ENCODE results near the gene NPPA. TPM values are rescaled to one million over a fixed set of nuclear protein-coding genes. Genes with fewer than 3 reads are reported as not detected.
A peak's percentile ranks its signal among the peaks of the same experiment; 100 is the strongest.
"Not testable (repeated sequence)": the region's sequence is repeated elsewhere in the genome, so short reads cannot be mapped to it uniquely, and the experiment has no call there.

The NPPA gene
- total RNA-seq, result not detected

- Mint-ChIP-seq H3K27ac (no peak within 1 kb of the TSS), H3K27me3 (ENCODE audit: low read depth) (peaks cover 1% of the 10 kb centered on the region), H3K36me3 (ENCODE audit: low read depth) (peaks cover 11% of the 10 kb centered on the region), H3K4me1 (ENCODE audit: low read depth) (no peaks in the 10 kb centered on the region), H3K9me3 (no peaks in the 10 kb centered on the region), H3K4me3 (no peak within 1 kb of the TSS)
- CTCF ChIA-PET, result no interaction called here
- DNase-seq, result no peak
- intact Hi-C loops (cut with micrococcal nuclease), result no loop called here
Observed at GRCh38 chr1:11847667-11848372, at the start of gene NPPA. TSS of gene NPPA (minus strand) at chr1:11847783. CDS start at chr1:11847684, 99 bp downstream.

- H3K4me1 Mint-ChIP-seq (ENCODE audit: low read depth); DNase-seq; H3K9me3 Mint-ChIP-seq; H3K36me3 Mint-ChIP-seq (ENCODE audit: low read depth); H3K27ac Mint-ChIP-seq; H3K4me3 Mint-ChIP-seq: not testable (repeated sequence)
- intact Hi-C loops (cut with micrococcal nuclease), result loop anchor here (5.0 kb wide), 1 partner anchor 242 kb away; the partner anchor contains the start of genes FBXO2 and FBXO44
- CTCF ChIA-PET, result interaction anchor here (0.8 to 1.1 kb wide), 2 partner anchors 10 to 56 kb away, joined by 3 to 4 read pairs; no protein-coding TSS in a partner anchor
- peaks cover 31% of the 10 kb centered on the region for H3K27me3 Mint-ChIP-seq (ENCODE audit: low read depth)
Observed at GRCh38 chr1:11894501-11894900, 46.9 kb upstream of the NPPA start.

- H3K4me1 Mint-ChIP-seq (ENCODE audit: low read depth), result no peaks in the 10 kb centered on the region
- no peak overlapping the region for H3K27ac Mint-ChIP-seq
- intact Hi-C loops (cut with micrococcal nuclease), result loop anchor here (1.0 to 5.0 kb wide), 2 partner anchors 56 to 242 kb away; partner anchors contain the start of genes FBXO2 and FBXO44
- peaks cover 25% of the 10 kb centered on the region for H3K27me3 Mint-ChIP-seq (ENCODE audit: low read depth)
- DNase-seq, result peak; percentile 82
- H3K9me3 Mint-ChIP-seq, result no peaks in the 10 kb centered on the region
- H3K36me3 Mint-ChIP-seq (ENCODE audit: low read depth), result no peaks in the 10 kb centered on the region
- no peak overlapping the region for H3K4me3 Mint-ChIP-seq
- CTCF ChIA-PET, result interaction anchor here (0.8 to 2.2 kb wide), 3 partner anchors 11 to 55 kb away, joined by 3 to 7 read pairs (median 4); no protein-coding TSS in a partner anchor
Observed at GRCh38 chr1:11893907-11894251, 46.3 kb upstream of the NPPA start.

GRCh38 chr1:11891433-11892186, 44.0 kb upstream of the NPPA start:
- no peak overlapping the region for H3K27ac Mint-ChIP-seq
- CTCF ChIA-PET, result interaction anchor here (0.6 to 2.2 kb wide), 7 partner anchors 9 to 675 kb away, joined by 3 to 7 read pairs (median 5); no protein-coding TSS in a partner anchor
- no peaks in the 10 kb centered on the region for H3K4me1 Mint-ChIP-seq (ENCODE audit: low read depth)
- no peaks in the 10 kb centered on the region for H3K9me3 Mint-ChIP-seq
- peaks cover 13% of the 10 kb centered on the region for H3K27me3 Mint-ChIP-seq (ENCODE audit: low read depth)
- H3K4me3 Mint-ChIP-seq, result no peak overlapping the region
- no peak for DNase-seq
- intact Hi-C loops (cut with micrococcal nuclease), result loop anchor here (5.0 kb wide), 1 partner anchor 239 kb away; the partner anchor contains the start of genes FBXO2 and FBXO44
- no peaks in the 10 kb centered on the region for H3K36me3 Mint-ChIP-seq (ENCODE audit: low read depth)

GRCh38 chr1:11888877-11889208, 41.3 kb upstream of the NPPA start:
- no peaks in the 10 kb centered on the region for H3K4me1 Mint-ChIP-seq (ENCODE audit: low read depth)
- H3K27me3 Mint-ChIP-seq (ENCODE audit: low read depth), result peaks cover under 1% of the 10 kb centered on the region
- intact Hi-C loops (cut with micrococcal nuclease), result no loop called here
- CTCF ChIA-PET, result no interaction called here
- H3K27ac Mint-ChIP-seq, result no peak overlapping the region
- no peak for DNase-seq
- H3K4me3 Mint-ChIP-seq, result no peak overlapping the region
- H3K9me3 Mint-ChIP-seq, result no peaks in the 10 kb centered on the region
- no peaks in the 10 kb centered on the region for H3K36me3 Mint-ChIP-seq (ENCODE audit: low read depth)

GRCh38 chr1:11888206-11888876, 40.8 kb upstream of the NPPA start:
- H3K27me3 Mint-ChIP-seq (ENCODE audit: low read depth), result no peaks in the 10 kb centered on the region
- no peaks in the 10 kb centered on the region for H3K4me1 Mint-ChIP-seq (ENCODE audit: low read depth)
- H3K4me3 Mint-ChIP-seq, result no peak overlapping the region
- CTCF ChIA-PET, result no interaction called here
- intact Hi-C loops (cut with micrococcal nuclease), result no loop called here
- DNase-seq, result no peak
- H3K9me3 Mint-ChIP-seq, result no peaks in the 10 kb centered on the region
- H3K27ac Mint-ChIP-seq, result no peak overlapping the region
- H3K36me3 Mint-ChIP-seq (ENCODE audit: low read depth), result no peaks in the 10 kb centered on the region

GRCh38 chr1:11887666-11888007, 40.1 kb upstream of the NPPA start:
- Mint-ChIP-seq H3K4me1 (ENCODE audit: low read depth) (no peaks in the 10 kb centered on the region), H3K4me3 (no peak overlapping the region), H3K9me3 (no peaks in the 10 kb centered on the region), H3K27me3 (ENCODE audit: low read depth) (no peaks in the 10 kb centered on the region), H3K36me3 (ENCODE audit: low read depth) (no peaks in the 10 kb centered on the region), H3K27ac (no peak overlapping the region)
- intact Hi-C loops (cut with micrococcal nuclease), result no loop called here
- DNase-seq, result no peak
- CTCF ChIA-PET, result interaction anchor here (0.8 kb wide), 1 partner anchor 51 kb away, joined by 4 read pairs; no protein-coding TSS in a partner anchor

GRCh38 chr1:11886986-11887665, 39.5 kb upstream of the NPPA start:
- intact Hi-C loops (cut with micrococcal nuclease), result no loop called here
- no peak for DNase-seq
- H3K27me3 Mint-ChIP-seq (ENCODE audit: low read depth), result no peaks in the 10 kb centered on the region
- CTCF ChIA-PET, result interaction anchor here (0.8 kb wide), 1 partner anchor 51 kb away, joined by 4 read pairs; no protein-coding TSS in a partner anchor
- no peak overlapping the region for H3K4me3 Mint-ChIP-seq
- no peaks in the 10 kb centered on the region for H3K36me3 Mint-ChIP-seq (ENCODE audit: low read depth)
- H3K4me1 Mint-ChIP-seq (ENCODE audit: low read depth), result no peaks in the 10 kb centered on the region
- H3K9me3 Mint-ChIP-seq, result no peaks in the 10 kb centered on the region
- H3K27ac Mint-ChIP-seq, result no peak overlapping the region

GRCh38 chr1:11885916-11886315, 38.3 kb upstream of the NPPA start:
- DNase-seq, result no peak
- intact Hi-C loops (cut with micrococcal nuclease), result no loop called here
- Mint-ChIP-seq H3K27ac (no peak overlapping the region), H3K27me3 (ENCODE audit: low read depth) (no peaks in the 10 kb centered on the region), H3K4me3 (no peak overlapping the region), H3K36me3 (ENCODE audit: low read depth) (no peaks in the 10 kb centered on the region), H3K9me3 (no peaks in the 10 kb centered on the region), H3K4me1 (ENCODE audit: low read depth) (no peaks in the 10 kb centered on the region)
- CTCF ChIA-PET, result no interaction called here

- DNase-seq, result no peak
- no peaks in the 10 kb centered on the region for H3K4me1 Mint-ChIP-seq (ENCODE audit: low read depth)
- H3K27me3 Mint-ChIP-seq (ENCODE audit: low read depth), result no peaks in the 10 kb centered on the region
- no peak overlapping the region for H3K4me3 Mint-ChIP-seq
- H3K9me3 Mint-ChIP-seq, result no peaks in the 10 kb centered on the region
- intact Hi-C loops (cut with micrococcal nuclease), result no loop called here
- H3K36me3 Mint-ChIP-seq (ENCODE audit: low read depth), result no peaks in the 10 kb centered on the region
- H3K27ac Mint-ChIP-seq, result no peak overlapping the region
- CTCF ChIA-PET, result interaction anchor here (0.6 to 1.6 kb wide), 4 partner anchors 10 to 824 kb away, joined by 3 to 7 read pairs (median 3); no protein-coding TSS in a partner anchor
Observed at GRCh38 chr1:11882814-11883538, 35.4 kb upstream of the NPPA start.

- H3K36me3 Mint-ChIP-seq (ENCODE audit: low read depth), result no peaks in the 10 kb centered on the region
- H3K4me3 Mint-ChIP-seq, result no peak overlapping the region
- intact Hi-C loops (cut with micrococcal nuclease), result no loop called here
- no peak overlapping the region for H3K27ac Mint-ChIP-seq
- CTCF ChIA-PET, result interaction anchor here (0.6 to 1.6 kb wide), 2 partner anchors 11 to 37 kb away, joined by 3 to 7 read pairs; no protein-coding TSS in a partner anchor
- H3K9me3 Mint-ChIP-seq, result no peaks in the 10 kb centered on the region
- no peak for DNase-seq
- H3K4me1 Mint-ChIP-seq (ENCODE audit: low read depth), result no peaks in the 10 kb centered on the region
- no peaks in the 10 kb centered on the region for H3K27me3 Mint-ChIP-seq (ENCODE audit: low read depth)
Observed at GRCh38 chr1:11881749-11882441, 34.3 kb upstream of the NPPA start.

Measured in activated naive CD4-positive, alpha-beta T cell treated with anti-CD3 and anti-CD28 coated beads for 36 hours (primary cell).